ENCODE results near the gene ZNF326.

ZNF326 gene

GRCh38 chr1:89957107-89957506 is 37.8 kb upstream of the ZNF326 start:
- no peak for DNase-seq (ENCODE audit: low read depth)
- H3K4me3 ChIP-seq (ENCODE audit: low read depth, low read length) = no peak overlapping the region
- TF ChIP-seq, protein P1, sequence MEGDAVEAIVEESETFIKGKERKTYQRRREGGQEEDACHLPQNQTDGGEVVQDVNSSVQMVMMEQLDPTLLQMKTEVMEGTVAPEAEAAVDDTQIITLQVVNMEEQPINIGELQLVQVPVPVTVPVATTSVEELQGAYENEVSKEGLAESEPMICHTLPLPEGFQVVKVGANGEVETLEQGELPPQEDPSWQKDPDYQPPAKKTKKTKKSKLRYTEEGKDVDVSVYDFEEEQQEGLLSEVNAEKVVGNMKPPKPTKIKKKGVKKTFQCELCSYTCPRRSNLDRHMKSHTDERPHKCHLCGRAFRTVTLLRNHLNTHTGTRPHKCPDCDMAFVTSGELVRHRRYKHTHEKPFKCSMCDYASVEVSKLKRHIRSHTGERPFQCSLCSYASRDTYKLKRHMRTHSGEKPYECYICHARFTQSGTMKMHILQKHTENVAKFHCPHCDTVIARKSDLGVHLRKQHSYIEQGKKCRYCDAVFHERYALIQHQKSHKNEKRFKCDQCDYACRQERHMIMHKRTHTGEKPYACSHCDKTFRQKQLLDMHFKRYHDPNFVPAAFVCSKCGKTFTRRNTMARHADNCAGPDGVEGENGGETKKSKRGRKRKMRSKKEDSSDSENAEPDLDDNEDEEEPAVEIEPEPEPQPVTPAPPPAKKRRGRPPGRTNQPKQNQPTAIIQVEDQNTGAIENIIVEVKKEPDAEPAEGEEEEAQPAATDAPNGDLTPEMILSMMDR (IDR thresholded peaks at IDR 0.05; ENCODE audit: control insufficient read depth, extremely low read depth, insufficient read depth) = no peak

- DNase-seq (ENCODE audit: low read depth) = no peak
- no peak overlapping the region for H3K4me3 ChIP-seq (ENCODE audit: low read depth, low read length)
- TF ChIP-seq, protein P1 (IDR thresholded peaks at IDR 0.05; ENCODE audit: control insufficient read depth, extremely low read depth, insufficient read depth) = no peak
Measured at GRCh38 chr1:89958851-89959654, 35.9 kb upstream of the ZNF326 start.

DNA sequence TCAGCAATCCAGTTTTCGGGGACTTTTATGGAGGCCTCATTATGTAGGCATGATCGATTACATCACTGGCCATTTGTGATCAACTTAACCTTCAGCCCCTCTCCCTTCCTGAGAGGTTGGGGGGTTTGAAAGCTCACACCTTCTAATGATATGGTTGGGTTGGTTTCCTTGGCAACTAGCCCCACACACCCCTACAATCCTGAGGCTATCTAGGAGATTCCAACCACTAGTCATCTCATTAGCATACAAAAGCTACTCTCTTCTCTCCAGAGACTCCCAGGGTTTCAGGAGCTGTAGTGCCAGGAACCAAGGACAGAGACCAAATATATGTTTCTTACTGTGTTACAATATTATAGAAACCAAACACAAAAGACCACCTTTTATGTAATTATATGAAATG is 35.2 kb upstream of the ZNF326 start:
- no peak for DNase-seq (ENCODE audit: low read depth)
- no peak overlapping the region for H3K4me3 ChIP-seq (ENCODE audit: low read depth, low read length)
- TF ChIP-seq, protein P1 (IDR thresholded peaks at IDR 0.05; ENCODE audit: control insufficient read depth, extremely low read depth, insufficient read depth) = no peak

GRCh38 chr1:89962024-89962741 is 32.7 kb upstream of the ZNF326 start:
- no peak overlapping the region for H3K4me3 ChIP-seq (ENCODE audit: low read depth, low read length)
- no peak for DNase-seq (ENCODE audit: low read depth)
- TF ChIP-seq, protein P1 (IDR thresholded peaks at IDR 0.05; ENCODE audit: control insufficient read depth, extremely low read depth, insufficient read depth) = no peak

- DNase-seq (ENCODE audit: low read depth) = no peak
- TF ChIP-seq, protein P1 (IDR thresholded peaks at IDR 0.05; ENCODE audit: control insufficient read depth, extremely low read depth, insufficient read depth) = no peak
Measured at GRCh38 chr1:89962742-89963075, 32.2 kb upstream of the ZNF326 start.

GRCh38 chr1:89965193-89965768 is 29.6 kb upstream of the ZNF326 start:
- no peak for DNase-seq (ENCODE audit: low read depth)
- no peak overlapping the region for H3K4me3 ChIP-seq (ENCODE audit: low read depth, low read length)
- TF ChIP-seq, protein P1 (IDR thresholded peaks at IDR 0.05; ENCODE audit: control insufficient read depth, extremely low read depth, insufficient read depth) = no peak

More at GRCh38 chr1:89962742-89963075, 32.2 kb upstream of the ZNF326 start:
- no peak overlapping the region for H3K4me3 ChIP-seq (ENCODE audit: low read depth, low read length)

All from LNCaP clone FGC (cell line).